NCI-H748 (cell line): ENCODE data around the gene CTNND2.
A peak's percentile ranks its signal among the peaks of the same experiment; 100 is the strongest.
"Not testable (repeated sequence)": the region's sequence is repeated elsewhere in the genome, so short reads cannot be mapped to it uniquely, and the experiment has no call there.

ENCODE experiments used
- DNase-seq: peaks from one replicate; lab custom pipeline; 2025; ENCODE audit not compliant: unreplicated experiment; lab: John Stamatoyannopoulos, UW

Gene CTNND2

DNA sequence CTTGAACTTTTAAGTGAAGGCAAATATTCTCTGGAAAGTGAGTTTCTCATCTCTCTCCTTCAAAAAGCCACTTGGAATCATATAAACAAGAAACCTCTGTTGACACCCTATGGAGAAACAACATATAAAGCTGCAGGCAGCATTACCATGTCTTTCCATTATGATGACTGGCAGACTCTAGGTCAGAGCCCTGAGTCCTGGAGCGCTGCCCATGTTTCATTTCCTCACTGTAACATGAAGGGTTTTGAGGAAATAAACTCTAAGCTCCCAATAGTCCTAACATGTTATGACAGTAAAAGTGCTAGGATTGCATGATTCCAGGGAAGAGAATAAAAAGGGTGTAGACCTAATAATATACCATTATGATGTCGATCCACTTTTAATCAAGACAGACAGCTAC lies 220.6 kb downstream of the CTNND2 start:
- DNase-seq, result no peak

DNA sequence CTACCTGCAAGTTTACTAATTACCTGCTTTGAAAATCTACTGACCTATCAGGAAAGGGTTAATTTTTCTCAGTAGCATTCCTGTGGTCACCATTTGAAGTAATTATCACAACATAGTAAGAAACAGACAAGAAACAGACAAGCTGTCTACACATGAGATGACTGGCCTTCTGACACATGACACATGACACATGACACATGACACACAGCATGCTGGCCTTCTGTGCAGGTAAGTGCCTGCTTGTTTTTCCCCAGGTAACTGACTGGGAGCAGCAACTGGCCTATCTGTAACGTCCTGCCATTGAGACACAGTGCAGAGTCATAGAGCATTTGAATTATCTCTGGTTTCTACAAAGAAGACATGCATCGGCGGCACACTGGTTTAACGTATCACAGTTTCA lies 222.4 kb downstream of the CTNND2 start:
- no peak for DNase-seq

DNA sequence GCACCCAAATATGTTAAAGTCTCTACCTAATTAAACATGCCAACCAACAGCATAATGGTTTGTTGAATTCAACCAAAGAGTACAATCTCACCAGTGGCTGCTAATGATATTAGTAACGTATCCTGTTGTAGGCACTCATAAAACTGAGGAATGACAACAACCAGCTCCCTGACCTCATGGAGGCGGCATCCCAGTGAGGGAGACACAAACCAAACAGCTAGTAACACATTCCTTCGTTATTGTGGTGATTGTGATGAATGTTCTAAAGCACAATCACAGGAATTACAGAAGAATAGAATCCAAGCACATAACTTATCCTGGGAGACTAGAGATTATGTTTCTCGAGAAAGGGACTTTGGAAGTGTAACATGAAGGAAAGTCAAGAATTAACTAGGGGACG lies 224.6 kb downstream of the CTNND2 start:
- no peak for DNase-seq

- DNase-seq, result no peak
Observed at GRCh38 chr5:11675184-11675583, 229.1 kb downstream of the CTNND2 start.

DNA sequence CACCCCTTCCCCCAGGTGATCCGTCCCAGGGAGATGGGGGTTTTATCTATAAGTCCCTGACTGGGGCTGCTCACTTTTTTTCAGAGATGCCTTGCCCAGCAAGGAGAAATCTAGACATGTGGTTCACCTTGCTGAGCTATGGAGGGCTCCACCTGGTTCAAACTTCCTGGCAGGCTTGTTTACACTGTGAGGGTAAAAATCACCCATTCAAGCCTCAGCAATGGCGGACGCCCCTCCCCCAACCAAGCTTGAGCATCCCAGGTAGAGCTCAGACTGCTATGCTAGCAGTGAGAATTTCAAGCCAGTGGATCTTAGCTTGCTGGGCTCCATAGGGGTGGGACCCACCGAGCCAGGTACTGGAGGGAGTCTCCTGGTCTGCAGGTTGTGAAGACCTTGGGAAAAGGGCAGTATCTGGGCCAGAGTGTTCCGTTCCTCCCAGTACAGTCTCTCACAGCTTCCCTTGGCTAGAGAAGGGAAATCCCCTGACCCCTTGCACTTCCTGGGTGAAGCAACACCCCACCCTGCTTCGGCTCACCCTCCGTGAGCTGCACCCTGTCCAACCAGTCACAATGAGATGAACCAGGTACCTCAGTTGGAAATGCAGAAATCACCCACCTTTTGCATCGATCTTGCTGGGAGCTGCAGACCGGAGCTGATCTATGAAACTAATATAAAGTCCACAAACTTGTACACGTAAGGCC lies 231.7 kb downstream of the CTNND2 start:
- DNase-seq, result no peak

DNA sequence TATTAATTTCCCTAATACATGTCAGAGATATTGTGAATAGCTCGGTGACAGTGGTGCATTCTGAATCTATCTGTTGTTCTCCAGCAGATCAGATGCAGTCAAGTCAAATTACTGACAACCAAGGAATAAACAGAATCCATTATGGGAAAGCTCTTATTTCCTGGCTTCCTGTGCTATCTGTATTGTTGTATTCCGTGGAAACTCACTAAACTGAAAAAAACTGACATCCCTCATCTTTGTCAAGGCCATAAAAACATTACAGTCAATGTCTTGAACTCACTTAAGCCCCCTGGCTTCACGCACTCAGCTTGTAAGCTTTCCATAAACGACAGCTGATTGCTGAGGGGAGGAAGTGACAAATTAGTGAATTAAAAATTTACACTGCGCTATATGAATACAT lies 245.9 kb downstream of the CTNND2 start:
- DNase-seq, result no peak

- no peak for DNase-seq
Observed at GRCh38 chr5:11656916-11657315, 247.3 kb downstream of the CTNND2 start.

DNA sequence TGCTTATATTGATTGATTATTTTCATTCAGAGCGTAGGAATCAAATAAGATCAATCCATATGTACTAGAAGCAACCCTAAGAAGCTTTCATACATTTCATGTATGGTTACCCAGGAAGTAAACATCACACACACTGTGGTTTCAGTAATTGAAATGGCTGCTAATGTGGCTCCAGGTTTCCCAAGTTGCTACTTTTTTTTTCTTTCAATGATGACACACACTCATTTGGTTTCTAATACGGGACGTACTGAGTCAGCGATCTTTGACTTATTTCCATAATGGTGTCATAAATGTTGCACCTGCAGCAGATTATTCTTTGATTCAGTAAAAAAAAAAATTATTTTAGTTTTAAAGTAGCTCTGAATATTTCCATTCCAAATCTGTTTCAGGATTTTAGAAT lies 248.6 kb downstream of the CTNND2 start:
- no peak for DNase-seq

DNA sequence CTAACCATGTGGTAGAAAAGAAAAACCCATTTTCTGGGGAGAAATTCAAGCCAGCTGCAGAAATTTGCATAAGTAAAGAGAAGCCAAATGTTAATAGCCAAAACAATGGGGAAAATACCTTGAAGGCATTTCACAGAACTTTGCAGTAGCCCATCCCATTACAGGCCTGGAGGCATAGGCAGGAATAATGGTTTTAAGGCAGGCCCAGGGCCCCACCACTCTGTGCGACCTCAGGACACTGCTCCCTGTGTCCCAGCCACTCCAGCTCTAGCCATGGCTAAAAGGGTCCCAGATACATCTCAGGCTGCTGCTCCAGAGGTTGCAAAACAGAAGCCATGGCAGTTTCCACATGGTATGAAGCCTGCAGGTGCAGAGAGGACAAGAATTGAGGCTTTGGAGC lies 253.3 kb downstream of the CTNND2 start:
- DNase-seq, result no peak

- no peak for DNase-seq
Observed at GRCh38 chr5:11646141-11646540, 258.1 kb downstream of the CTNND2 start.

GRCh38 chr5:11642438-11642837 lies 261.8 kb downstream of the CTNND2 start:
- DNase-seq, result no peak

DNA sequence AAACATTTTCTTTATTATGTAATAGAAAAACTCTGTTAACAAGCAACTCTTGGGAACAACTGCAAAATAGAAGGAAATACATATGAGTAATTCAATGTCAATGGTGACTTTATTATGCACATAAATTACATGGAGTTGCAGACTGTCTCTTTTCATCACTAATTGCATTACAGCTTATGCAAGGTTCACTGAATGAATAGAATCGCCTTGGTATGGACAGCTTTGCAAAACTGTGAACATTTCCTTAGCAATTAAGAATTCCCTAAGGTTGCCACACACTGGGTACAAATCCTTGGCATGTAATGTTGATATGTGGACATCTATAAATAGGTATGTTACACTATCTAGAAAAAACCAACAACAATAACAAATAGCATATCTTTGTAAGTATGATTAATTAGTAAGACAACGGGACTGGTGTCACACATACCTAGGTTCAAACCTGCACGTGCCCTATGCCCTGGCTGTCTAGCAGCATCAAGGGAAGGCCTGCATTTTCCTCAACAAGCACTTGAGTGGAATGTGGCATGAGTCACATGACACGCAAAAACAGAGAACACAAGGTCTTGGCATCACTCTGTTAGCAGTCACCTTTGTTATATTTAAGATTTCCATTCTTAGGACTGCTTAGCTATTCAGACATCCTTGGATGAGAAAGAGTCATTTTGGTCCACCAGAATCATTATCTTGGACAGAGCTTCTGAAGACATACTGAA lies 263.9 kb downstream of the CTNND2 start:
- no peak for DNase-seq

DNA sequence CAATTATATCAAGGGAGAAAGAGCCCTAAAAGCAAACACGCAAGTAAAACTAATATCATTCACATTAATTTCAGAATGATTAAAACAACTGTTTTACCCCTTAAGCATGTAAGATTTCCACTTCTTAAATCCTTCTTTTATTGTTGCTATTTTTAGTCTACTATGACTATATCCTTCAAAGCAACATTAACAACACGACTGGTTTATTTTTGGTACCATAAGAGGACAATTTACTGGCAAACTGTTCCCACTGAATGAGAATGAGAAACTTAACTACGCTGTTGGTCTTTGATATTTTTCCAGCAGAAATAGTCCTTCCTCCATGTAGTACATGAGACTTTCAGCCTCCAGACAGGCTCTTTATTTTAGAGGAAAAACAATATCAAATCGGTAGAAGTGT lies 281.5 kb downstream of the CTNND2 start:
- DNase-seq, result no peak

- DNase-seq, result no peak
Observed at GRCh38 chr5:11620172-11620571, 284.1 kb downstream of the CTNND2 start.

GRCh38 chr5:11619339-11620024 lies 284.8 kb downstream of the CTNND2 start:
- DNase-seq, result peak; percentile 26

GRCh38 chr5:11617080-11617479 lies 287.2 kb downstream of the CTNND2 start:
- no peak for DNase-seq

DNA sequence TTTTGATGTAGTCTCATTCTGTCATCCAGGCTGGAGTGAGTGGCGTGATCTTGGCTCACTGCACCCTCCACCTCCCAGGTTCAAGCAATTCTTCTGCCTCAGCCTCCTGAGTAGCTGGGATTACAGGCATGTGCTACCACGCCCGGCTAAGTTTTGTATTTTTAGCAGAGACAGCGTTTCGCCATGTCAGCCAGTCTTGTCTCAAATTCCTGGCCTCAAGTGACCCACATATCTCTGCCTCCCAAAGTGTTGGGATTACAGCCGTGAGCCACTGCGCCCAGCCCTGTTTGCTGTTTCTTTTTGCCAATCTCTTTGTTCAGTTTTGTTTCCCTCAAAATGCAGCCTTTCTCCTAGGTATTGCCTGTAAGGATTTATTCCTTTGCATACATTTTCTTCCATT lies 287.6 kb downstream of the CTNND2 start:
- DNase-seq, result not testable (repeated sequence)

DNA sequence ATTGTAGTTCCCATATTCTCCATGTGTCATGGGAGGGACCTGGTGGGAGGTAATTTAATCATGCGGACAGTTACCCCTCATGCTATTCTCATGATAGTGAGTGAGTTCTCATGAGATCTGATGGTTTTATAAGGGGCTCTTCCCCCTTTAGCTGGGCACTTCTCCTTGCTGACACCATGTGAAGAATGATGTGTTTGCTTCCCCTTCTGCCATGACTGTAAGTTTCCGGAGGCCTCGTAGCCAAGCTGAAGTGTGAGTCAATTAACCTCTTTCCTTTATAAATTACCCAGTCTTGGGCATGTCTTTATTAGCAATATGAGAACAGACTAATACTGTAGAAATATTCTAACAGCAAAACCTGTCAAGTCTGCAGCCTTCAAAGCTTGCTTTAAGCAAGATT lies 293.2 kb downstream of the CTNND2 start:
- no peak for DNase-seq

GRCh38 chr5:11609570-11610303 lies 294.5 kb downstream of the CTNND2 start:
- DNase-seq, result no peak

DNA sequence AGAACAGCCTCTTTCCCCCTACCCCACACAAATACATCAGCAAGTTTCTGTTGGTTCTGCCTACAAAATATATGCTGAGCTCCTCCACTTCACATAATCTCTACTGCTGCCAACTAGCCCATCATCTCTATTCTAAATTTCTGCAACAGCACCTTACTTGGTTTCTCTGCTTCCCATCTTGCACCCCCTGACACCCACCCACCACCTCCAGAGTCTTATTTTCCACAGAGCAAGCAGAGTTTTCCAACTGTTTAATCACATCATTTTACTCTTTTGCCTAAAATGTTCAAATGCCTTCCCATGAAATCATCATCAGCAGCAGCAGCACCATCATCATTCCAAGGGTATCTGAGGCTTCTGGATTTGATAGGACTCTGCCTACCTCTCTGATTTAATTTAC lies 295.7 kb downstream of the CTNND2 start:
- DNase-seq, result no peak

- DNase-seq, result no peak
Observed at GRCh38 chr5:11607944-11608483, 296.2 kb downstream of the CTNND2 start.
